GM20431 (cell line): ENCODE data around the gene C15orf39.
"Not testable (repeated sequence)": the region's sequence is repeated elsewhere in the genome, so short reads cannot be mapped to it uniquely, and the experiment has no call there.

Experiments used
- in situ Hi-C: fragments of 300-500 bp; cut with MseI, MboI; formaldehyde crosslinking; loops from one replicate; pipeline ENCODE4 v1.15.0; 2020; ENCODE audit warnings: low sequenced_read_pairs; ENCODE audit not compliant: unreplicated experiment

The C15orf39 gene

GRCh38 chr15:75208501-75209288 lies 7.0 kb downstream of the C15orf39 start:
- in situ Hi-C loops = loop anchor here (10.0 kb wide), 1 partner anchor 174 kb away; no protein-coding TSS in a partner anchor

GRCh38 chr15:75209289-75209676 lies 7.6 kb downstream of the C15orf39 start:
- in situ Hi-C loops = loop anchor here (10.0 kb wide), 1 partner anchor 174 kb away; no protein-coding TSS in a partner anchor

GRCh38 chr15:75210811-75211230 lies 9.1 kb downstream of the C15orf39 start:
- in situ Hi-C loops = no loop called here

- in situ Hi-C loops = no loop called here
These were observed 9.9 kb downstream of the C15orf39 start for GRCh38 chr15:75211436-75212199.

DNA sequence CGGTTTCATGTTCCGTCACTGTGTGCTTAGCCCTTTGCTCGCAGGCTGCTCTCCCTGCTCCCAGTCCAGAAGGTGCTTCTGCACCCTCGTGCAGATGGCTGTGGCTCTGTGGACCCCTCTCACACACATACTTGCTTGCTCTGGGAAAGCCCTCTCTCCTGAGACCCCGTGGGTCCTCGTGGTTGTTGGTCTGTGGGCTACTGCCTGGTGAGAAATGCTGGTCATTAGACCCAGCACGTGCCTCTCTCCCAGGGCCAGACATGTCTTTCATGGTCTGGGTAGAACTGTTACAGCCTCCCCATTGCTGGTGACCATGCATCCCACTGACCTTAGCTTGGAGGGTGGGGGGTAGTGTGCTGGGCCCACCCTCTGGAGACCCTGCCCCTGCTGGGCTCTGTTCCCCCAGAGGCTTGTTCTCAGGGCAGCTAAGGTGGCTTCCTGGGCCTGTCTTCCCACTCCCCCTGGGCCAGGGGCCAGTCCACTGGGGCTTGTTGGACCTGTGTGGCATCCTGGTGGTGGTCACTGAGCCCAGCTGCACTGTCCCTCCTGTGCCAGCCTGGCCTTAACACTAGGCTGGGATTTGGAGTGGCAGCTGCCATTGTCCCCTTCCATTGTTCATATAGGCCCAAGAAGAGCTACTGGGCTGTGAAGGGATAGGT lies 10.6 kb downstream of the C15orf39 start:
- in situ Hi-C loops = no loop called here

GRCh38 chr15:75213212-75213767 lies 11.6 kb downstream of the C15orf39 start:
- in situ Hi-C loops = no loop called here

- in situ Hi-C loops = no loop called here
These were observed 12.1 kb downstream of the C15orf39 start for GRCh38 chr15:75213768-75214221.

DNA sequence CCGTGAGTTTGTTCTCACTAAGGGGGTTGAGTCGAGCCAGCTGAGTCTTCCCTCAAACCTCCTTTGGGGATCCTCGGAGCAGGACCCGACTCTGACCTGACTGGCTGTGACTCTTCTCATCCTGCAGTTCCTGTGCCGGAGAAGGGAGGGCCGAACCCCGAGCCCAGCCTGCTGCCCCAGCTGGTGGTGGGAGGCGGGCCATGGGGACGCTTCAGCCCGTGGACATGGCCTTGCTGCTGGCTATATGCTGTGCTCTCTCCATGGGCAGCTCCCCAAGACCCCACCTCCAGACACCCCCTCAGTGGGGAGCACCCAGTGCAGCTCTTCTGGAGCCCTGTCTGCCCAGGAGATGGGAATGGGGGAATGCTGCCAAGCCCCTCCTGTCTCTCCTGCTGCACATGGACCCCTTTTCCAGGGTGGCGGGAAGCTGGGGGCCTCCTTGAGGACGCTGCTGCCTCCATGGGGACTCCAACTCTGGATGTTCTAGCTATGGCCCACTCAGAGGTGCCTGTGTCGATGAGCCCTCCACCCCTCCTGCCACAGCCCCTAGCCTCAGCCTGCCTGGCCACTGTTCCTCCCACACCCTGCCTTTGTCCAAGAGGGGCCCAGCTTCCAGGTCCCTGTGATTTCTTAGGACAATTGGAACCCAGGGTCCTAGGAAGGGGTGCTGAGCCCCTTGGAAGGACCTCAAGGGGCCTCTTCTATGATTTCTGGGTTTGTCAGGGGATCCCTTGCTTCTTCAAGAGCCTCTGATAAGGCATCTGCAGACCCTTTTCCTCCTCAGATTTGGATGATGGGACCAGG lies 12.8 kb downstream of the C15orf39 start:
- in situ Hi-C loops = no loop called here

- in situ Hi-C loops = no loop called here
These were observed 13.7 kb downstream of the C15orf39 start for GRCh38 chr15:75215107-75216004.

DNA sequence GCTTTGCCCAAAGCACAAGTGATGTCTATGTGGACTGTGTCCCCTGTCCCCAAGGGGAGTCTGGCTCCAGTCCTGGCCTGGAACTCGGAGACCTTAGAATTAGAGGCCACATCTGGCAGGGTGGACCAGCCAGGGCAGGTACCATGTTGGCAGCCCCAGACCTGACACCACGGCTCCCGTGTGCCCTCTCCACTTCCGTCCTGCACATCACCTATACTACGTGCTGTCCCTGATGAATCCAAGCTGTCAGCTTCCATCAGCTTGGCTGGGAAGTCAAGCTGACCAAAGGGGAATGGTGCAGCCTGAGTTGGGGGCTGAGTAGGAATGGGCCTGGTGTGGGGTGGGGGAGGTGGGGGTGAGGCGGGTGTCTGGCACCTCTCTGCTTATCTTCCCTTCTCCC lies 15.3 kb downstream of the C15orf39 start:
- in situ Hi-C loops = no loop called here

- in situ Hi-C loops = not testable (repeated sequence)
These were observed 15.9 kb downstream of the C15orf39 start for GRCh38 chr15:75217574-75217973.

GRCh38 chr15:75219507-75219929 lies 17.8 kb downstream of the C15orf39 start:
- in situ Hi-C loops = not testable (repeated sequence)

DNA sequence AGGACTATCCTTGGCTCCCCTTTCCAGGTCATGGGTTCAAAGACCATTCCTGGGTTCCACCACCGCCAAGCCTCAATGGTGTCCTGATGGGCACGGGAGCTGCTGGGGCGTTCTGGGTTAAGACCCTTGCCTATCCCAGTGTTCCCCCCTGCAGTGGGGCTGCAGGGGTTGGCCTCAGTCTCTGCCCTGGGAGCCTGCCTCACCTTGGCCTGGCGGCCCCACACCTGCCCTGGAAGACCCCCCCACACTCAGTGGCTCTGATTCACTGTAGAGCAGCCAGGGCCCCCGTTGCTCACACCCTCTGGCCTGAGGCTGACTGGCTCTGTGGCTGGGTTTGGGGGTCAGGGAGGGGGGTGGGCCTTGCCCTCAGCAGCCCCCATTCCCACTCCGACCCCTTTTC lies 22.0 kb downstream of the C15orf39 start:
- in situ Hi-C loops = no loop called here

GRCh38 chr15:75224281-75224680 lies 22.6 kb downstream of the C15orf39 start:
- in situ Hi-C loops = no loop called here

GRCh38 chr15:75225102-75225836 lies 23.6 kb downstream of the C15orf39 start:
- in situ Hi-C loops = not testable (repeated sequence)

GRCh38 chr15:75225951-75226732 lies 24.5 kb downstream of the C15orf39 start:
- in situ Hi-C loops = no loop called here

GRCh38 chr15:75227112-75227511 lies 25.4 kb downstream of the C15orf39 start:
- in situ Hi-C loops = not testable (repeated sequence)
